GM19468 (cell line): ENCODE measurements around the gene RNF157.
"Not testable (repeated sequence)": the region's sequence is repeated elsewhere in the genome, so short reads cannot be mapped to it uniquely, and the experiment has no call there.

Source experiments
- ATAC-seq: cut with Tn5 transposase; IDR thresholded peaks from one replicate; pipeline ENCODE4 v1.9.1; 2021; ENCODE audit warnings: mild to moderate bottlenecking, moderate library complexity, moderate number of reproducible peaks; ENCODE audit not compliant: unreplicated experiment; ENCODE audit errors: extremely low read depth

RNF157 gene

DNA sequence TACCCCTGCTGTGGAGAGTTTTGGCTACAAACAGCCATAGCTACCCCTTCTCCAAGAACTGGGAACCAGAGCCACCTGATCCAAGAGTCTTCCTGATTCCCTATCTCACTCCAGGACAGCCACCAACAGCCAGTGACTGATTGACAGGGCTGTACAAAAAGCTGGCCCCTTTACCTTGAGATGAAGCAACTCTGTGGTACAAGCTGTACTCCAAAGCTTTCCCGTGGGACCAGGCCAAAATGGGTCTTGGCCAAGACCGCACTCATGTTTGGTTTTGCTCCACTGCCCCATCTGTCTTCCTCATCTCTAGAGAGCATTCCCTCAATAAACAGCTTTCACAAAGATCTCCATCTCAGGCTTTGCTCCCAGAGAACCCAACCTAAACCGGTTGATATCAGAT is 43.6 kb downstream of the RNF157 start:
- ATAC-seq: no peak

DNA sequence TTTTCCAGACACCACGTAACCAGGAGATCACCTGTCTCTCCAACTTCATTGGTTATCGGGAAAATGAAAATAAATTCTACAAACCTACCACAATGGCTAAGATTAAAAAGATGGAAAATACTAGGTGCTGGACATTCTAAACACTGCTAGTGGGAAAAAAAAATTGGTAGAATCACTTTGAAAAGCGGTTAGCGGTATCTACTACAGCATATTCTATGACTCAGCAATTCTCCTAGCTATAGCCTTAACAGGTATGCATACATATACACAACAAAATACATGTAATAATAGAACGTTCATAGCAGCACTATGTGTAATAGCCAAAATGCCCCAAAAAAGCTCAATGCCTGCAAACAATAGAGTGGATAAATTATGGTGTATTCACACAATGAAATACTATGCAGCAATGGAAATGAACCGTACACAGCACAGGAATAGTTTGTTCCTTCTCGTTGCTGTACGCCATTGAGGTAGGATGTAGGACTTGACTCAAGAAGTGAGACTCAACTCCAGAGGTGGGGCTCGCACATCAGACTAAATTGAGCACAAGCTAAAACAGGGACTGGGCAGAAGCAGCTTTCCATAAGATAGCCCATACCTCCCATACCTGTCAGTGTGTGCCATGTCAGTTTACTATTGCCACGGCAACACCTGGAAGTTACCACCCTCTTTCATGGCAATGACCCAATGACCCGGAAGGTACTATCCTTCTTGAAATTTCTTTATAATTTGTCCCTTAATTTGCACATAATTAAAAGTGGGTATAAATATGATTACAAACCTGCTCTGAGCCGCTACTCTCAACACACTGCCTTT is 44.8 kb downstream of the RNF157 start:
- ATAC-seq: no peak

GRCh38 chr17:76193591-76193990 is 46.7 kb downstream of the RNF157 start:
- no peak for ATAC-seq

- peak; percentile 53 for ATAC-seq
These were observed 48.4 kb downstream of the RNF157 start for GRCh38 chr17:76191896-76192295.

GRCh38 chr17:76189741-76190140 is 50.6 kb downstream of the RNF157 start:
- no peak for ATAC-seq

GRCh38 chr17:76189247-76189646 is 51.0 kb downstream of the RNF157 start:
- ATAC-seq: no peak

- ATAC-seq: no peak
These were observed 51.9 kb downstream of the RNF157 start for GRCh38 chr17:76188213-76189016.

GRCh38 chr17:76186774-76187173 is 53.5 kb downstream of the RNF157 start:
- not testable (repeated sequence) for ATAC-seq

DNA sequence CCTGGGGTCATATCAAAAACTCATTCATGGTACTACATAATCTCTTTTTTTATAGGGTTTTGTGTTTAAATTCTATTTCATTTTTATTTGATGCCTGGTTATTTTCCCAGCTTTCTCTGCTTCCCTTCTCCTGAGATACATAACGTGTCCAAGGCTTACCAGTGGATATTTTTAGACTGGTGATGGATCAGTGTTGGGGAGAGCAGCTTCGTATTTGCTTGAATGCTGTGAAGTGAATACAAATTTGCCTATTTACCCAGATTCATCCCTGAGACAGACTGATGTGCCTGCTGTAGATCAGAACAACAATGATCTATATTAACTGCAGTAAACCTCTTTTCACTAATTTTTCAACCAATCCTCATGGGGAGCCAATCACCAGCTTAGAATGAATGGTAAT is 56.0 kb downstream of the RNF157 start:
- ATAC-seq: no peak

GRCh38 chr17:76182016-76182764 is 58.1 kb downstream of the RNF157 start:
- no peak for ATAC-seq

- no peak for ATAC-seq
These were observed 60.5 kb downstream of the RNF157 start for GRCh38 chr17:76179496-76180467.

GRCh38 chr17:76178124-76178523 is 62.2 kb downstream of the RNF157 start:
- ATAC-seq: no peak

DNA sequence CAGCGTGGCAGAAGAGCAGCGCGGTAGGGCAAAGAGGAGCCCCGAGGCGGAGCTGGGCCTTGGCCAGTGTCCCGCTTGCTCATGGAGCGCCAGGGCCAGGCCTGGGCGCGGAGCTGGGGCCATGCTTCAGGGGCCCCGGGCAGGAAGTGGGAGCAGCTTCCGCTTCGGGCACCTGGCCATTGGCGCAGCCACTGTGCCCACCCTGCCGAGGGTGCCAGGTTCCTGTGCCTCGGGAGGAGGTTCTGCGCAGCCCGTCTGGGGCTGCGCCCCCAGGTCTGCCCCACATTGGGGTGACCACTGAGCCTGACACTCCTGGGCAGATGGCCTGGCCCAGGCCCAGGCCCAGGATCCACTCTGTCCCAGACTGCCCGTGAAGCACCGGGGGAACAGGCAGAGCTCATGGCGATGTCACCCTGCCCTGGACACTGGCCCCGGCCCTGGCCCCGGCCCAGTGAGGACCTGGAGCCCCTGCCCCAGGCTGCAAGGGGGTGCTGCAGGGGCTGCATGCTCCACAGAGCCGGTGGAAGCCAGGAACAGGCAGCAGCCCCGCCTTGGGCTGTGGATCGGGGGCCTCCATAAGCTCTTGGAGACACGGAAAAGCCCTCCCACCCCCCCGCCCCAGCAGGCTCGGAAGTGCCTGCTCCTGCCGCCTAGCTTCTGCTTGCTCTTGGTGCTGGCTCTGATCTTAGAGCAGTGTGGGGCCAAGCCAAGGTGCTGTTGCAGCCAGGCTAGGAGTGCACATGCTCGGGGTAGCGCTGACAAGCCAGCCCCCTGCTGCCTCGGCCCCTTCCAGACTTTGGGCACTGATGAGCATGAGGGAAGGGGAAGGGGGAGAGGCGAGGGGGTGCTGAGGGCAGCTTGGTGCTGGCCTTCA is 63.4 kb downstream of the RNF157 start:
- ATAC-seq: no peak

- no peak for ATAC-seq
These were observed 66.3 kb downstream of the RNF157 start for GRCh38 chr17:76174037-76174436.

DNA sequence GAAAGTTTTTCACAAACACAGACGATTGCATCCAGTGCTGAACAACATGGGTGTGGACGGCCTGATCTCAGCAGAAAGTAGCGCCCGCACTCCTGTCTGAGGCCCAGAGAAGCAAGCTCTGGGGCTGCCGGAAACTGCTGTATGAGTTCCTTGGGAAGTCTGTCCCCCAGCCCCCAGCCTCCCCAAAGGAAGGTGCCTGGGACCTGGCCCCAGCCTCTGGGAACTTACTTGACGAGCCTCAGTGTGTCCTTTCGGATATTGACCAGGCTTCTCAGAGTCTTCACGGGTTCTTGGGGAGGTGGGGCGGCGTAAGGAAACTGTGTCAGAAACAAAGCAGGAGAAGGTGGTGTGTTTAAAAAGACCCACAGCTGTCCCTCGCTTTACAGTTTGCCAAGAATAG is 66.8 kb downstream of the RNF157 start:
- ATAC-seq: no peak

- no peak for ATAC-seq
These were observed 68.6 kb downstream of the RNF157 start for GRCh38 chr17:76171706-76172105.

GRCh38 chr17:76170114-76170513 is 70.2 kb downstream of the RNF157 start:
- ATAC-seq: no peak

DNA sequence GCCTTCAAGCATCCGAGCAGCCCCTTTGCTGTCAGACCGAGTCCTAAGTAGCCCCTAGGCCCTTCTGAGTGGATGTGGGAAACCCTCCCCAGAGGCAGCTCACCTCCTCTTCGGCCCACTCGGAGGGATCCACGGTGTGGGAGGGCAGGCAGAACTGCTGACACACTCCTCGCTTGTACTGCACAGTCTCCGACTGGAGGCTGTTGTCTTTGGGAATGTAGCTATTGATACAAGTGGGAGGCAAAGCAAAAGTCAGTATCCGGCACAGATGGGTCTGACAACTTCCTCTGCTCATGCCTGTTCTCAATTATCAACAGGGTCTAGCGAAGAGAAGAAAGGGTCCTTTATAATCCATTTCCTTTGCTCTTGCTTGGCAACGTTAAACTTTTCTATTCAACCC is 73.4 kb downstream of the RNF157 start:
- ATAC-seq: no peak

DNA sequence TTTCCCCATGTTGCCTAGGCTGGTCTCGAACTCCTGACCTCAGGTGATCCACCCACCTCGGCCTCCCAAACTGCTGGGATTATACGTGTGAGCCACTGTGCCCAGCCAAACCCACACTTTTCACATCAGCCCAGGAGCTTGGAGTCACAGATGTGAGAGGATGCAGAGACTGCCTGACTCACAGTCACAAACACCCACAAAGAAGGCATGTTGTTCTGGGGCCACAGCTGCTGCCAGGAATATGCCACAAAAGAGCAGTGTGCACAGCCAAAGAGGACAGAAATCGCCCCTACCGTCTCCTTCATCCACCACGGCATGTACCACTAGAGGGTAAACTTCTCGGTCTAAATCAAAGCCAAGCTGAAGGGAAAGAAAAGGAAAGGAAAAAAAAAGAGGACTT is 74.1 kb downstream of the RNF157 start:
- no peak for ATAC-seq
